Measurements from ENCODE around the gene SNX32.

Gene SNX32

DNA sequence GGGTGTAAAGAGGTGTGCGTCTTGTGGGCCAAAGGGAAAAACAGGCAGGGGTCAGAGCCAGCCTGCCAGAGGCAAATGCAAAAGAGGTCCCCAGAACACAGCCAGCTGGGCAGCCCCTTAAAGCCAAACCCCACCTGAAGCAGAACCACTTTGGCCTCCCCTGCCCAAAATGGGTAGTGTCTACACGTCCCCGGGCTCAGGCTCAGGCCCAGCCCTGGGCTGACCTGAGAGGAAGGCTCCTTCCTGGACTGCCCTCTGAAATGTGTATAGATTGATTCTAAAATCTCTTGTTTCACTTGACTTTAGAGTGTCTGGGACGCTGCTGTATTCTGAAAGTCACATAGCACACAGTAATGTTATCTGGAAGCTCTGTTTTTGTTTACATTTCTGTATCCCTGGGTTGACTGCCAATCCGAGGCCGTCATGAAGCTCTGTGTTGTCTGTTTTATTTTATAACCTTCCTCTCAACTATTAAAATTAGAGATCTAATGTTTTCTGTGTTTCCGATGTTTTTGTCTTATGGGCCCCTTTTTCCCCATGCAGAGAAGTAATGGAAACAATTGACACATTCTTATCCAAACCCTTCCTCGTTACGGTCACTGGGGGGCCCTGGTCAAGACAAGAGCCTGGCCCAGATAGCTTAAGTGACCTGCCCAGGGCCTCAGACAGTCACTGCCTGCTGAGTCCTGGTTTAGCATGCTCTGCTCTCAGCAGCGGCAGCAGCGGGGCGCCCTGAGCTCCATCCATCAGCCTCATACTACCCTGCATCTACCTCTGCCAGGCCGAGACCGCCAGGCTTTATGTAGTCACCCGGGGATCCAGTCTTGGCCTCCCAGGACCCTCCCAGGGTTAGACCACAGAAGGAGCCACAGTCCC lies 36.8 kb upstream of the SNX32 start:
- no peak for DNase-seq (ENCODE audit: low read depth, low spot score)

GRCh38 chr11:65797711-65798110 lies 36.1 kb upstream of the SNX32 start:
- no peak for DNase-seq (ENCODE audit: low read depth, low spot score)

GRCh38 chr11:65798882-65799281 lies 34.9 kb upstream of the SNX32 start:
- no peak for DNase-seq (ENCODE audit: low read depth, low spot score)

DNA sequence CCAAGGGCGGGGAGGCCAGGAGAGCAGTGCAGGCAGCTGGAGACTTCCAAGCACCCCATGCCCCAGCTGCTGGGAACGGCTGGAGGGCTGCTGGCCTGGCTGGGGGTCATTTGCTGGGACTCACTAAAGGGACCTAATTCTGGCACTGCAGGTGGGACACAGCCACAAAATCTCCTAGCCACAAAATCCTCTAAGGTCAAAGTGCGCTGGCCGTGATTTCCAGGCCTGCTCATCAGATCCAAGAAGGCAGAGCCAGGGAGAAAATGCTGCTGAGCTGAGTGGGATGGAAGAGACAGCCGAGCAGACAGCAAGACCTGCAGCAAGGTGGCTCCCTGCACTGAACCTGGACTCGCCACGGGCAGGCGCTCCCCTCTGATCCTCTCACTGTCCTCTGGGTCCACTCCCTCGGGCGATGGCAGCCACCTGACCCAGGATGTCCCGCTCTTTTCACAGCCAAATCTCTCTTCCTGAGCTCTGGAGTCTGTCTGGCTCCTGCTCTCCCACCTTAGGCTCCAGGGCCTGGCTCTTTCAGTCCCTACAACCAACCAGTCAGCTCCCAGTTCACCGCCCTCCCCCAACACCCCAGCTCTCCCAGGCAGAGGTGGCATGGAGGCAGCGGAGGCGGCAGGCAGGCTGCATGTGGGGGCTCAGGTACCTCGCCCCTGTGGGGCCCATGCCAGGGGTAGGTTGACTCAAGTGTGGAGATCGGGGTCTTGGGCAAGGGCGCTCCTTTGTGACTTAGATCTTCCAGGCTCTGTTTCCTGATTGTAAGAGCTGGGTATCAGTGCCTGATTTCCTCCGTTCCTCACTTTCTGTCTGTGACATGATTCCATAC lies 32.4 kb upstream of the SNX32 start:
- DNase-seq (ENCODE audit: low read depth, low spot score) = no peak

GRCh38 chr11:65802841-65803240 lies 30.9 kb upstream of the SNX32 start:
- DNase-seq (ENCODE audit: low read depth, low spot score) = no peak

- no peak for DNase-seq (ENCODE audit: low read depth, low spot score)
Observed at GRCh38 chr11:65803797-65804492, 29.8 kb upstream of the SNX32 start.

- no peak for DNase-seq (ENCODE audit: low read depth, low spot score)
Observed at GRCh38 chr11:65806979-65807378, 26.8 kb upstream of the SNX32 start.

GRCh38 chr11:65808744-65809341 lies 24.9 kb upstream of the SNX32 start:
- DNase-seq (ENCODE audit: low read depth, low spot score) = no peak

- no peak for DNase-seq (ENCODE audit: low read depth, low spot score)
Observed at GRCh38 chr11:65809496-65809895, 24.3 kb upstream of the SNX32 start.

DNA sequence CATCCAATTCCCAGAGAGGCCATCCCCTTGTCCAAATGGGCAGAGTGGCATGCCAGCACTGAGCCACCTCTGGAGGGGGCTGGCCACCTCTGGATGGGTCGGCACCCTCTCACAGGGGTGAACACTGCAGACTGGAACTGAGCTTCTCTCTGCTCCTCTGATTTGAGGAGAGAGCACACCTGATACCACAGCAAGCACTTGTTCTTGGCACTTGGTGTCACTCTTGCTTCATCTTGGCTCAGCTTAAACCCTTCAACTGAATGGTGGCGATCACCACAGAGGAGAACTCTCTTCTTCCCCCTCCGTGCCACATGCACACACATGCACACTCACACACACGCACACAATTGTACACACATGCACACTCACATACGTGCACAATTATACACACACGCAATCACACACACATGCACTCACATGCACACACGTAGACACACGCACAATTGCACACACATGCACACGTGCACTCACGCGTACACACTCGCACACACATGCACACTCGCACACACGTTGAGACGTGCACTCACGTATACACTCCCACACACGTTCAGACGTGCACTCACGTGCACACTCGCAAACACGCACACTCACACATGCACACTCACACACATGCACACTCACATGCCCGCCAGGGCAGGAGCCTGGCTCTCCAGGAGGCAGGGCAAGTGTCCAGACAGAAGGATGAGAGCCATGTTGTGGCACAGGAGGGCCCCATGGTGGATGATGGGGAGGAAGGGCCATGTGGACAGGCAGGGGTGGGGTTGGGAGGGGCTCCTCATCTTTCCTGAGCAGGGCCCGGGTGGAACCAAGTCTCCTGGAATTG lies 23.5 kb upstream of the SNX32 start:
- DNase-seq (ENCODE audit: low read depth, low spot score) = no peak

DNA sequence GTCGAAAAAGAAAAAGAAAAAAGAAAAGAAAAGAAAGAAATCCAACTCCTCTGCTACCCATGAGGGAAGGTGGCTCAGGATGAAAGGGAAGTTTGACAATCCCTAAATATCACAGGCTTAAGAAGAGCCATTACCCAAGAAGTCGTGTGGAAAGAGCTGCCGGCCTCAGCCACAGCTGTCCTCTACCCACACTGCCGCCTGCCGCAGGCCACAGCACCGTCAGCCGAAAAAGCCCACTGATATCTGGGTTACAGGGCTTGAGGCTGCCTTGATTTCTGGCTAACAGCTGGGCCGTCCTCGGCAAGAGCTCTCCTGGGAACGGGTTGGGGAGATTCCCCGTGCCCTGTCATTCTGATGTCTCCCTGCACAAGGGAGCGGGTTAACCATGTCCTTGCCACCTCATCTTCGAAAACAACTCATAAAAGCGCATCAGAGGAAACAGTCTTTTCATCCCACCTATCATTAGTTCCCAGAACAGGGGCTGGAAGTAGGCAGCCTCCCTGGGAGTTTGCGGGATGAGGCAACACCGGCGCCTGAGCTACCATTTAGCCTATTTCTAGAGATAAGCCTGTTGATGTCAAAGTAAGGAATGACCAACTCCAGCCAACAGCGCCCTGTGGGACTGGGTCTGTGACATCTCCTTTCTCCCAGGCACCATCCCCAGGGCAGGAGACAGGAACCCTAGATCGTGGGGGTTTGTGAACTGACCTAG lies 21.8 kb upstream of the SNX32 start:
- no peak for DNase-seq (ENCODE audit: low read depth, low spot score)

- DNase-seq (ENCODE audit: low read depth, low spot score) = no peak
Observed at GRCh38 chr11:65814131-65814985, 19.4 kb upstream of the SNX32 start.

- DNase-seq (ENCODE audit: low read depth, low spot score) = no peak
Observed at GRCh38 chr11:65814986-65815565, 18.7 kb upstream of the SNX32 start.

DNA sequence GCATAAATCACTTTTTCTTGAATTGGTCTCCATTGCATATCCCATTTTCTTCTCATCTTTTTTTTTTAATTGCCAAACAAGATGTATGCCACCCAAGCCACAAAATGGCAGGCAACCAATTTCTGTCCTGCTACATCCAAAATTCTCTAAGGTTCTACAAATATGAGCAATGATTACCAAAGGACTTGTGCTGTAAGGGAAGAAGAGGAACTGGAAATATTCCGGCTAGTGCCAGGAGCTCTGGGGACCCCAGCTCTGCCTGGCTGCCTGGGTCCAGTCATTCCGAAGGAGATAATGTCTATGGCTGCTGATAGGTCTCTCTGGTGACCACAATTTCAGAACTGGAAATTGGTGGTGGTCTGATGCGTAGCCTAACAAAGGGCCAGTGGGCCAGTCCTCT lies 17.1 kb upstream of the SNX32 start:
- DNase-seq (ENCODE audit: low read depth, low spot score) = no peak

DNA sequence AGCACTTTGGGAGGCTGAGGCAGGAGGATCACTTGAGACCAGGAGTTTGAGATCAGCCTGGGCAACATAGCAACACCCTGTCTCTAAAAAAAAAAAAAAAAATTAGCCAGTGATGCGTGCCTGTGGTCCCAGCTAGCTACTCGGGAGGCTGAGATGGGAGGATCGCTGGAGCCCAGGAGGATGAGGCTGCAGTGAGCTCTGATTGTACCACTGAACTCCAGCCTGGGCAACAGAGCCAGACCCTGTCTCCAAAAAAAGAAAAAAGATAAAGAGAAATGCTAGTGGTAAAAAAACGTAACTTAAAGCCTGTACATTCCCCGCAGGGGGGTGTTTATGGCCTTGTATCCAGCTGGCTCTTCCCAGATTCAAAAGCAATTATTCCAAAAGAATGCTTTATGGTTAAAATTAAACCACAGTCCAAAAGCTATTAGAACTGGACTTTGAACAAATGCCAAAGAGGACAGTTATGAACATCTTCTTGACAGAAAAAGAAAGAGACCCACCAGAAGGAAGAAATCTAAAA lies 16.4 kb upstream of the SNX32 start:
- no peak for DNase-seq (ENCODE audit: low read depth, low spot score)

DNA sequence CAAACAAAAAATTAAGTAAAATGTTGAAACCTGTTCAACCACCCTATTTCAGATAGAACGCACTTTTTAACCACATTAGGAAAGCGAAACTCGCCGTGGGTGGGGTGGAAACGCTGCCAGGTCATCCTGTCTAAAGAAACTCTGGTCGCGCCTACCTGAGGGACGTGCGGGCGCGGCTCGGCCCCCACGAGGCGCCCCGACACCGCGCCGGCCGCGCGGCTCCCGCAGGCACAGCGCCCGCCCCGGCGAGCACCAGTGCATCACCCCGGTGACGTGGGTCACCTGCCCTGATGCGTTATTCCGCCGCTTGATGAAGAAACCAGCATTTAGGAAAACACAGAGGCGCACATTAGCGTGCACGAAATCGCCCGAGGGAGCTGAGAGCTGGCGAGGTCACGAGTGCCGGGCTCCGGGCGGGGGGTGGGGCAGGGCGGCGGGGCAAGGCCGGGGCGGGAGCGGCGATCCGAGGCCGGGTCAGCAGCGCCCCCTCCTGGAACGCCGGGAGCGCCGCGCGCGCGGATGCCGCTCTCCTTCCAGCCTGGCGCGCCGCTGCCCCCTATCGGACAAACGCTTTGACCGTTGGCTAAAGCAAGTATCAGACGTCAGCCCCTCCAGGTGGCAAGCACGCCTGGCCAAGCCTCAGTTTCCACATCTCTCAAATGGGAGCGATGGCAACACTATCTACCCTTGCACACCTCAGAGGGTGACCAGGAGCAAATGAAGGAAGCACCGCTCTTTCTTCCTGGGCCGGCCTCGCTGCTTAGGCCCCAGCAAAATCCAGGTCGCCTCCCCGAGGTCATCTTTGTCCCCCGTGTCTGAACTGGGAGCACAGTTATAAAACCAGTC lies 15.7 kb upstream of the SNX32 start:
- DNase-seq (ENCODE audit: low read depth, low spot score) = peak; percentile 77

- DNase-seq (ENCODE audit: low read depth, low spot score) = no peak
Observed at GRCh38 chr11:65821107-65821506, 12.7 kb upstream of the SNX32 start.
